T-helper 2 cell (primary cell): Measurements from ENCODE around the gene IRF2BP1.

Experiments
- DNase-seq, 5 experiments: peaks; one replicate each; pipeline versions ENCODE4 v3.0.0 to v3.0.0-alpha.2; 2012 to 2022

Gene IRF2BP1

DNA sequence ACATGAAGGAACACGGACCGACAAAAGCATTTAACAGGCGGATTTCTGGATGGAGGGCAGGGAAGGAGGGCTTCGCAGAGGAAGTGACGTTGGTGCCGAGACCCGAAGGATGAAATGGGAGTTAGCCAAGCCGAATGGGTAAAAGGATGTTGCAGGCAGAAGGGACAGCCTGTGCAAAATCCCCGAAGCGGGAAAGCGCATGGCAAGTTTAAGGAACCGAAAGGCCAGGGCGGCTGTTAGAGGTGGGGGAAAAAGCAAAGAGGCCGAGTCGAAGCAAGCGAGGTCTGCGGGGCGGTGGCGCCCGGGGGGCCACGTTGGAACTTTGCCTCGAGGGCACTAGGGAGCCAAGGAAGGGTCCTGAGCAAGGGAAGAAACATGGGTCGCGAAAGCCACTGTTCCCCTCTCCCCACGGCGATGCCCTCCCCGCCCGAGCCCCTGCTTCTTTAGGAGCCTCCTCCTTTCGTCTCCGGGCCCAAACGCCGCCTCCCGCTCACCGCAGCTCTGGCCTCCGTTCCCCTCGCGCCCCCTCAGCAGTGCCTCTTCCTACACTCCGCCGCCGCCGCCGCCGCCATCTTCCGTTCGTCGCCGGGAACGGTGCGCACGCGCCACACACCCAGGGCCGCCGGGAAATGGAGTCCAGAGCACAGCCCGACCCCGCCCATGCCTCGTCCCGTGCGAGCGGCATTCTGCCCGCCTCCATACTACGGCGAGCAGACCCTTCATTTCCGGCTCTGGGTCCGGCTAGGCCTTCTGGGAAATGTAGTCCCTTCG is 23.2 kb downstream of the IRF2BP1 start, which contains the start of gene SYMPK:
TSS of gene SYMPK (minus strand) at position 584 of the 771 bp plus-strand sequence. CDS start 8,652 bp downstream, outside the sequence.
- DNase-seq: peak; percentile 97 to 99 (median 98)

DNA sequence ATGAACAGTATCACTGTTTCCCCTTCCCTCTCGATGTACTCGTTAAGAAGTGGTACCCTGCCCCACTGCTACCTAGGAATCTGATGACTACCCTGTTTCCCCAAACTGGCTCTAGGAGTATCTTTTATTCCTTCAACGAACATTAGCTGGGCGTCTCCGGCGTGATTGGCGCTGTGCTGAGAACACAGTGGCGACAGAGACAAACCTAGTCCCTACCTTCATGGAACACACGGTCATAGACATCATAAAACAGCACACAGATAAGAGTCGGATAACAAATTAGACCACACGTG is 23.7 kb downstream of the IRF2BP1 start:
- DNase-seq: no peak

DNA sequence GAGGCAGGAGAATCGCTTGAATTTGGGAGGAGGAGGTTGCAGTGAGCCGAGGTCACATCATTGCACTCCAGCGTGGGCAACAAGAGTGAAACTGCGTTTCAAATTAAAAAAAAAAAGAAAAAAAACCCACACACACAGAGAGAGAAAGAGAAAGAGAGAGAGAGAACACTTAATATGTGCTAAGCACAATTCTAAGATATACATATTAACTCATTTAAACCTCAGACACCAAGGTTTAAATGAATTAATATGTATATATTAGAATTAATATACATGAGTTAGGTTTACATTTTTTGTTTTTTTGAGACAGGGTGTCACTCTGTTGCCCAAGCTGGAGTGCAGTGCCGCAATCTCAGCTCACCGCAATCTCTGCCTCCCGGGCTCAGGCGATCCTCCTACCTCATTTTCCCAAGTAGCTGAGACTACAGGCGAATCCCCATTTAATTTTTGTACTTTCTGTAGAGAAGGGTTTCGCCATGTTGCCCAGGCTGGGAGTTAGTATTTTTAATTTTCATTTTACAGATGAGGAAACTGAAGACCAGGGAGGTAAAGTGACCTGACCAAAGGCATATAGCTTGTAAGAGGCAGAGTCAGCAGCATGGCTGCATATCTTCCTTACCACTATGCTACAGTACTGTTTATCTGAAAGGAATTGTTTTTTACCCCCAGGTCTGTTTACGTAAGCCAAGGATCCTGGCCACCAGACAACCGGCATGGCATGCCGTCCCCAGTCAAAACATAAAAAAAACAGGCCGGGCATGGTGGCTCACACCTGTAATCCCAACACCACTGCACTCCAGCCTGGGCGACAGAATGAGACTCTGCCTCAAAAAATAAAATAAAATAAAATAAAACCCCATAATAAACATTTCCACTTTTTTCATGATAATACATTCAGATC is 25.3 kb downstream of the IRF2BP1 start:
- DNase-seq: no peak

DNA sequence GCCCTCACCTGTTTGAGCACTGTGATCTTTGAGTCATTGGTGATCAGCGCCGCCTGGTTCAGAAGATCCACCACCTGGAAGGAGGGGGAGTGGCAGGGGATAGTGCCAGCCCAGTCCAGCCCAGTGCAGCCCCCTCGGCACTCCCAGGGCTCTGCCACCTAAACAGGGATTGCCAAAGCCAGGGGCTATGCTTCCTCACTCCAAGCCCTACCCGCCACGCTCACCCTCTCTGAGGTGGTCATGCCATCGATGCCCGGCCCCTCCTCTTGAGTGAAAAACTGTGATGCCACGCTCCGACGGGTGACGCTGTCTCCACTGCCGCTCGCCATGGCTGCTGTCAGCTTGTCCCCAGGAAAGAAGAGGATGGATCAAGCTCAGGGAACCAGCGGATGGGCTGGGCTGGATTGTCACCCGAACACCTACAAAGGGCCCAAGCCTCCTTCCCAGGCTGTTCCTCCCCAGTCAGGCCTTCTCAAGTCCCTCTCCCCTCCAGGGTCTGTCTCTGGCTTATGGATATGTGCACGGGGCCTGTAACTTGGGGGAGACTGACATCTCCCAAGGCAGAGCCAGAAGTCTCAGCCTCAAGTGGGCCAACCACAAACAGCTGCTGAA is 31.7 kb downstream of the IRF2BP1 start:
- DNase-seq: no peak

DNA sequence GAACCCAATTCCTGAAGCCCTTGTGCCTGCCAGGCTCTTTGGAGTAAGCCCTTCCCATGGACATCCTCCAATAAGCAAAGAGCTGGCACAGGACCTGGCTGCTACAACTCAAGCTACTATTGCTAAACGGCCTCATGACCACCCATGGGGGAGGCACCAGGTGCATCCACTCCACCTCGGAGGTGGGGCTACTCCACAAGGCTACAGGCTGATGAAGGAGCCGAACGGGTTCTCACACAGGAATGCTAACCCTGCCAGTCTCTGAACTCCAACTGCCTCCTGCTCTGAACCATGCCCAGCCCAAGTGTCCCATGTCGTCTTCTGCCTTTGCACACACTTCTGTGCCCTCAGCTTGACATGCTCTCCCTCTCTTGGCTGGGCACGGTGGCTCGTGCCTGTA is 33.0 kb downstream of the IRF2BP1 start:
- no peak for DNase-seq

DNA sequence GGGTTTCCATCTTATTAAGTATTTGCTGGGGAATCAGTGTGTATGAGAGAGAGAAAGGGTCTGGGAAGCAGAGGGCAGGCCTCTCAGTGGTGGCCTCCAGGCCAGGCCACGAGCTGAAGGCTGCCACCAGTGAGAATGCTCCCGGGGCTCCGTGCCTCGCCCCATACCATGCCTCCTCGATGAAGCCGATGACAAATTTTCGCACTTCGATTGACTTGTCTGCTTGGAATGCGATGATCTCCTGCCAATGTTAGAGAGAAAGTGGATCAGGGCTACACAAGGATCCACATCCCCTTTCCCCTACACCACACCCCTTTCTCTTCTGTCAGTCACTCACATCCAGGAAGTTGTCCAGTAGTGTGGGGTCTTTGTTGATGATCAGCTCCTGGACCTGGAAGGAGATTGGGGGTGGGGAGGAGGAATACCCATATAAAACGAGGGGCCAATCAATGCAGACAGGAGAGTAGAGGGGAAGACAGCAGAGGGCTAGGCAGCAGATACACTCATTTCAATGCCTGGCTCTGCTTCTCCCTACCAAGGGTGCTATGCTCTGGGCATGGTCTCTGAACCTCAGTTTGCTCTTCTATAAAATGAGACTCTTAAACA is 33.7 kb downstream of the IRF2BP1 start:
- DNase-seq: no peak

DNA sequence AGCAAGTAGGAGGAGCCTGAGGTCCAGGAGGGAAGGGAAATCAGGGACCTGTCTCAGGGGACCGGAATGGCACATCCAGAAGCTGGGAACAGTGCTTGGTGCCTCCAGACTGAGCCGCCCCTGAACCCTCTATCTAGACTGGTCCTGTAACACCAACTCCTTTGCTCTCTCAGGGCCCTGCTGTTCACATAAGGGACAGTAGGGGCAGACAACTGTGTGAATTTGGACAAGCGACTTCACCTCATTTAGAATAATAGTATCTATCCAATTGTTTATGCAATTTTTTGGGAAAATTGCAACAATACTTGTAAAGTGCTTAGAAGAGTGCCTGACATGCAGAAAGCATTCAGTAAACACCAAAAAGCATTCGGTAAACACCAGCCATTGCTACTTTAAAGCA is 37.0 kb downstream of the IRF2BP1 start:
- DNase-seq: no peak

DNA sequence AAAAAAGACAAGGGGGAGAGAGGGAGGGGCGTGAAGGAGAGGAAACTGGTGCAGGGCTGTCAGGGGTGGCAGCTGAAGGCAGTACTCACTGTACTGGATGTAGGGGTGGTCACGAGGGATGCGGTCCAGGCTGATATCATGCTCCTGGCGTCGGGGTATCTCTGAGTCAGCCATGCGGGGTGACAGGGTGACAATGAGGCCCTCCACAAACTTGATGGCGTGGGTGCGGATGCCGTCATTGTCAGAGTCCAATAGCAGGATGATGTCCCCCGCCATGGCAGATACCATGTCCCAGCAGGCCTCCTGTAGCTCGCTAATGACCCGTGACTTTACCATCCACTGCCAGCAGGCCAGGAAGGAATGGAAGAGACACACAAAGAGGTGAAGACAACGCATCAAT is 38.3 kb downstream of the IRF2BP1 start:
- no peak for DNase-seq

DNA sequence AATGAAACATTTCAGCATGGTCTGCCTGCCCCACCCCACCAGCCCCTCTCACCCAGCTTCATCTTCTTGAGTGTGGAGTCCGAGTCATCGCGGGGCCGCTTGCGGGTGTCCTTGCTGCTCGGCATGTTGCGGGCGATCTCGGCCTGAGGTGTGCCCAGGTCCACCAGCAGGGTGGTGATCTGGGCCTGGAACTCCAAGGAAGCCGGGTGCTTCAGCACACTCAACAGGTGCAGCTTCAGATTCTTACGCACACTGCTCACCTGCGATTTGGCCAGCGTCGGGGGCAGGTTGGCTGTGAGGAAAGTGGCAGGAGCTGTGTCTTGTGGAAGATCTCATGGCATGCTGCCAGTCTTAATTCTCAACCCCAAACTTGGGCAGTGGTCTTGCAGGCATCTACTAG is 43.7 kb downstream of the IRF2BP1 start:
- DNase-seq: no peak

DNA sequence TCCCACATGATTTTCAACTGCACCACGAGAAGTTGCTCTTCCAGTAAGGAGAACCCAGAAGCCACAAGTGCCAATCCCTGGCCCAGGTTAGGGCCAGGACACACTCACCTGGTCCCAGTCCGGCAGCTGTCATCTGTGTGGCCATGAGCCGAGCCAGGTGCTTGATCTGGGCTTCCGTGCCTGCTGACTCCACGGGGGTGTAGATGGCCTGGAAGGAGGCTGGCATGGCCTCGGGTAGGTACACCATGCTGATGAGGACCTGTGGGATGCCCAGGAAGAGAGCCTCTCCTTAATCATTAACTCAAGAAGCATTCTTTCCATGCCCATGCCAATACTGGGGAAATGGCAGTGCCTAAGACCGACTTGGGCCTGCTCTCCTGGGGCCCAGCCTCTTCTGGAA is 51.0 kb downstream of the IRF2BP1 start:
- DNase-seq: no peak
